ENCODE data around the gene SURF1.

SURF1 gene

GRCh38 chr9:133333566-133333965 lies 22.7 kb downstream of the SURF1 start:
- Histone ChIP-seq H3K27me3 (ENCODE audit: insufficient read depth, low read length) (no peaks in the 10 kb centered on the region), H3K27ac (ENCODE audit: low read depth, low read length, poor library complexity, severe bottlenecking) (no peak overlapping the region), H4K20me1 (ENCODE audit: insufficient read depth, low read length) (no peaks in the 10 kb centered on the region), H3K4me1 (ENCODE audit: insufficient read depth, low read length, severe bottlenecking) (peaks cover 23% of the 10 kb centered on the region), H3K9me3 (ENCODE audit: low read length) (no peaks in the 10 kb centered on the region), H3K4me2 (ENCODE audit: low read length) (no peak overlapping the region), H3K9me2 (ENCODE audit: low read depth, low read length) (no peaks in the 10 kb centered on the region), H3F3A (ENCODE audit: insufficient read depth, low read length) (0 out of 2 replicates have a peak, but pooled peaks cover 2% of the 10 kb centered on the region), H3K79me2 (ENCODE audit: insufficient read depth, low read length) (peaks cover 13% of the 10 kb centered on the region), H3K4me3 (ENCODE audit: low read depth, low read length, poor library complexity, severe bottlenecking) (no peak overlapping the region), H3K9ac (ENCODE audit: low read length) (no peak overlapping the region), H3K36me3 (ENCODE audit: insufficient read depth, low read length) (peaks cover 54% of the 10 kb centered on the region), H2AFZ (ENCODE audit: low read length) (no peak overlapping the region)
- no peak for TF ChIP-seq CTCF (IDR thresholded peaks at IDR 0.05; ENCODE audit: low read length)
- no peak for TF ChIP-seq EZH2 (IDR thresholded peaks at IDR 0.05; ENCODE audit: borderline replicate concordance, low read length)

GRCh38 chr9:133333011-133333410 lies 23.3 kb downstream of the SURF1 start:
- no peak overlapping the region for H3K9ac ChIP-seq (ENCODE audit: low read length)
- no peak overlapping the region for H2AFZ ChIP-seq (ENCODE audit: low read length)
- H4K20me1 ChIP-seq (ENCODE audit: insufficient read depth, low read length): no peaks in the 10 kb centered on the region
- no peaks in the 10 kb centered on the region for H3K9me3 ChIP-seq (ENCODE audit: low read length)
- H3K4me3 ChIP-seq (ENCODE audit: low read depth, low read length, poor library complexity, severe bottlenecking): no peak overlapping the region
- no peaks in the 10 kb centered on the region for H3K9me2 ChIP-seq (ENCODE audit: low read depth, low read length)
- H3K4me2 ChIP-seq (ENCODE audit: low read length): no peak overlapping the region
- 0 out of 2 replicates have a peak, but pooled peaks cover 2% of the 10 kb centered on the region for H3F3A ChIP-seq (ENCODE audit: insufficient read depth, low read length)
- H3K4me1 ChIP-seq (ENCODE audit: insufficient read depth, low read length, severe bottlenecking): peaks cover 23% of the 10 kb centered on the region
- no peak overlapping the region for H3K27ac ChIP-seq (ENCODE audit: low read depth, low read length, poor library complexity, severe bottlenecking)
- TF ChIP-seq EZH2 (IDR thresholded peaks at IDR 0.05; ENCODE audit: borderline replicate concordance, low read length) (no peak), CTCF (IDR thresholded peaks at IDR 0.05; ENCODE audit: low read length) (no peak)
- H3K79me2 ChIP-seq (ENCODE audit: insufficient read depth, low read length): peaks cover 13% of the 10 kb centered on the region
- H3K36me3 ChIP-seq (ENCODE audit: insufficient read depth, low read length): peaks cover 52% of the 10 kb centered on the region
- no peaks in the 10 kb centered on the region for H3K27me3 ChIP-seq (ENCODE audit: insufficient read depth, low read length)

GRCh38 chr9:133332381-133332730 lies 23.9 kb downstream of the SURF1 start:
- Histone ChIP-seq H3K4me3 (ENCODE audit: low read depth, low read length, poor library complexity, severe bottlenecking) (no peak overlapping the region), H3K27me3 (ENCODE audit: insufficient read depth, low read length) (no peaks in the 10 kb centered on the region), H3K4me1 (ENCODE audit: insufficient read depth, low read length, severe bottlenecking) (peaks cover 23% of the 10 kb centered on the region), H3K4me2 (ENCODE audit: low read length) (no peak overlapping the region), H3K9me2 (ENCODE audit: low read depth, low read length) (no peaks in the 10 kb centered on the region), H3K79me2 (ENCODE audit: insufficient read depth, low read length) (peaks cover 13% of the 10 kb centered on the region), H3F3A (ENCODE audit: insufficient read depth, low read length) (0 out of 2 replicates have a peak, but pooled peaks cover 2% of the 10 kb centered on the region), H3K9ac (ENCODE audit: low read length) (no peak overlapping the region), H3K9me3 (ENCODE audit: low read length) (no peaks in the 10 kb centered on the region), H4K20me1 (ENCODE audit: insufficient read depth, low read length) (no peaks in the 10 kb centered on the region), H3K36me3 (ENCODE audit: insufficient read depth, low read length) (peaks cover 52% of the 10 kb centered on the region), H3K27ac (ENCODE audit: low read depth, low read length, poor library complexity, severe bottlenecking) (no peak overlapping the region), H2AFZ (ENCODE audit: low read length) (no peak overlapping the region)
- TF ChIP-seq EZH2 (IDR thresholded peaks at IDR 0.05; ENCODE audit: borderline replicate concordance, low read length): no peak
- no peak for TF ChIP-seq CTCF (IDR thresholded peaks at IDR 0.05; ENCODE audit: low read length)

Data from OCI-LY1 (cell line).